BLaER1 treated with 17β-estradiol and CSF1 and Interleukin-3, amounts not matched to agents 10 nM and 100 nM (cell line): ENCODE data around the gene PCDH9.

Experiments
- H3K27ac ChIP-seq, 11 experiments: shearing (Covaris generic); formaldehyde crosslinking; 2 replicates each; pipeline ENCODE4 v1.8.1; 2022
- H3K27me3 ChIP-seq, 11 experiments: shearing (Covaris generic); formaldehyde crosslinking; 2 replicates each; pipeline ENCODE4 v1.8.1; 2022
- H3K36me3 ChIP-seq, 11 experiments: shearing (Covaris generic); formaldehyde crosslinking; 2 replicates each; pipeline ENCODE4 v1.8.1; 2022
- H3K4me1 ChIP-seq, 10 experiments: shearing (Covaris generic); formaldehyde crosslinking; 2 replicates each; pipeline ENCODE4 v1.8.1; 2022
- H3K4me2 ChIP-seq, 11 experiments: shearing (Covaris generic); formaldehyde crosslinking; 2 replicates each; pipeline ENCODE4 v1.8.1; 2022
- H3K4me3 ChIP-seq, 10 experiments: shearing (Covaris generic); formaldehyde crosslinking; 2 replicates each; pipeline ENCODE4 v1.8.1; 2022
- H3K9ac ChIP-seq, 11 experiments: shearing (Covaris generic); formaldehyde crosslinking; 2 replicates each; pipeline ENCODE4 v1.8.1; 2022
- H3K9me3 ChIP-seq, 11 experiments: shearing (Covaris generic); formaldehyde crosslinking; replicated peaks in 1 of 11; 2 replicates each; pipeline ENCODE4 v1.8.1; 2022
- H4K20me1 ChIP-seq, 11 experiments: shearing (Covaris generic); formaldehyde crosslinking; 2 replicates each; pipeline ENCODE4 v1.8.1; 2022
- Cebpa-rat ChIP-seq, 11 experiments: shearing (Covaris generic); IDR thresholded peaks; 2 replicates each; pipeline ENCODE4 v1.8.1; 2022

The PCDH9 gene

GRCh38 chr13:67014399-67014798 is 215.7 kb downstream of the PCDH9 start:
- Histone ChIP-seq H3K4me1 (peaks cover 0 to 9% (median 0%) of the 10 kb centered on the region in 10 experiments; a peak in 7 of 20 replicates), H3K4me2 (no peak overlapping the region), H3K4me3 (no peak overlapping the region), H3K9me3 (peaks cover 0 to 10% (median 0%) of the 10 kb centered on the region in 11 experiments; a peak in 1 of 22 replicates), H3K27ac (no peak overlapping the region), H3K27me3 (no peaks in the 10 kb centered on the region), H4K20me1 (no peaks in the 10 kb centered on the region), H3K9ac (no peak overlapping the region), H3K36me3 (no peaks in the 10 kb centered on the region)
- TF ChIP-seq Cebpa-rat (IDR thresholded peaks at IDR 0.05) = no peak

- Histone ChIP-seq H3K27ac (no peak overlapping the region), H3K4me2 (no peak overlapping the region), H3K9ac (no peak overlapping the region), H3K36me3 (no peaks in the 10 kb centered on the region), H3K4me1 (peaks cover 0 to 6% (median 0%) of the 10 kb centered on the region in 10 experiments; a peak in 7 of 20 replicates), H3K4me3 (no peak overlapping the region), H3K27me3 (no peaks in the 10 kb centered on the region), H4K20me1 (no peaks in the 10 kb centered on the region), H3K9me3 (peaks cover 0 to 10% (median 0%) of the 10 kb centered on the region in 11 experiments; a peak in 1 of 22 replicates)
- TF ChIP-seq Cebpa-rat (IDR thresholded peaks at IDR 0.05) = no peak
Measured at GRCh38 chr13:67013709-67014108, 216.4 kb downstream of the PCDH9 start.

GRCh38 chr13:67008075-67008668 is 222.0 kb downstream of the PCDH9 start:
- H3K4me1 ChIP-seq = peaks cover 0 to 4% (median 0%) of the 10 kb centered on the region in 10 experiments; a peak in 2 of 20 replicates
- no peak overlapping the region for H3K4me3 ChIP-seq
- H3K27ac ChIP-seq = no peak overlapping the region
- TF ChIP-seq Cebpa-rat (IDR thresholded peaks at IDR 0.05) = no peak
- H4K20me1 ChIP-seq = no peaks in the 10 kb centered on the region
- peaks cover 0 to 3% (median 0%) of the 10 kb centered on the region in 11 experiments; a peak in 3 of 22 replicates for H3K9me3 ChIP-seq
- H3K36me3 ChIP-seq = no peaks in the 10 kb centered on the region
- no peak overlapping the region for H3K4me2 ChIP-seq
- H3K9ac ChIP-seq = no peak overlapping the region
- H3K27me3 ChIP-seq = no peaks in the 10 kb centered on the region

GRCh38 chr13:67004511-67004910 is 225.6 kb downstream of the PCDH9 start:
- no peaks in the 10 kb centered on the region for H4K20me1 ChIP-seq
- H3K36me3 ChIP-seq = no peaks in the 10 kb centered on the region
- H3K27me3 ChIP-seq = no peaks in the 10 kb centered on the region
- no peak overlapping the region for H3K9ac ChIP-seq
- H3K27ac ChIP-seq = no peak overlapping the region
- peaks cover 0 to 7% (median 0%) of the 10 kb centered on the region in 11 experiments; a peak in 6 of 22 replicates for H3K9me3 ChIP-seq
- no peak for TF ChIP-seq Cebpa-rat (IDR thresholded peaks at IDR 0.05)
- H3K4me2 ChIP-seq = no peak overlapping the region
- no peak overlapping the region for H3K4me3 ChIP-seq
- H3K4me1 ChIP-seq = peaks cover 0 to 4% (median 0%) of the 10 kb centered on the region in 10 experiments; a peak in 2 of 20 replicates

- Histone ChIP-seq H3K4me2 (no peak overlapping the region), H3K27me3 (no peaks in the 10 kb centered on the region), H3K4me1 (peaks cover 0 to 4% (median 0%) of the 10 kb centered on the region in 10 experiments; a peak in 3 of 20 replicates), H3K9ac (no peak overlapping the region), H3K27ac (no peak overlapping the region), H3K36me3 (no peaks in the 10 kb centered on the region), H3K9me3 (peaks cover 0 to 12% (median 5%) of the 10 kb centered on the region in 11 experiments; a peak in 11 of 22 replicates), H3K4me3 (no peak overlapping the region), H4K20me1 (no peaks in the 10 kb centered on the region)
- TF ChIP-seq Cebpa-rat (IDR thresholded peaks at IDR 0.05) = no peak
Measured at GRCh38 chr13:67003743-67004142, 226.4 kb downstream of the PCDH9 start.

- no peak overlapping the region for H3K27ac ChIP-seq
- TF ChIP-seq Cebpa-rat (IDR thresholded peaks at IDR 0.05) = no peak
- H4K20me1 ChIP-seq = no peaks in the 10 kb centered on the region
- no peaks in the 10 kb centered on the region for H3K36me3 ChIP-seq
- H3K4me3 ChIP-seq = no peak overlapping the region
- H3K9me3 ChIP-seq = peaks cover 0 to 22% (median 7%) of the 10 kb centered on the region in 11 experiments; a peak in 12 of 22 replicates
- no peak overlapping the region for H3K4me2 ChIP-seq
- peaks cover 0 to 28% (median 16%) of the 10 kb centered on the region in 10 experiments; a peak in 17 of 20 replicates for H3K4me1 ChIP-seq
- no peaks in the 10 kb centered on the region for H3K27me3 ChIP-seq
- no peak overlapping the region for H3K9ac ChIP-seq
Measured at GRCh38 chr13:67001363-67001762, 228.8 kb downstream of the PCDH9 start.

- peaks cover 0 to 20% (median 7%) of the 10 kb centered on the region in 11 experiments; a peak in 12 of 22 replicates for H3K9me3 ChIP-seq
- peak overlapping the region in 8 of 11 experiments; percentile 35 to 89 (median 82); a peak in 12 of 22 replicates for H3K4me2 ChIP-seq
- no peaks in the 10 kb centered on the region for H3K36me3 ChIP-seq
- H4K20me1 ChIP-seq = no peaks in the 10 kb centered on the region
- no peak overlapping the region; a peak in 1 of 22 replicates for H3K9ac ChIP-seq
- peak overlapping the region in 3 of 11 experiments; percentile 3 to 71 (median 55); a peak in 3 of 22 replicates for H3K27ac ChIP-seq
- peaks cover 11 to 69% (median 48%) of the 10 kb centered on the region in 10 experiments for H3K4me1 ChIP-seq
- no peaks in the 10 kb centered on the region for H3K27me3 ChIP-seq
- no peak overlapping the region; a peak in 1 of 20 replicates for H3K4me3 ChIP-seq
- TF ChIP-seq Cebpa-rat (IDR thresholded peaks at IDR 0.05) = no peak
Measured at GRCh38 chr13:66996503-66996902, 233.6 kb downstream of the PCDH9 start.

GRCh38 chr13:66995203-66995611 is 234.9 kb downstream of the PCDH9 start:
- Histone ChIP-seq H3K27me3 (no peaks in the 10 kb centered on the region), H3K36me3 (no peaks in the 10 kb centered on the region), H3K4me2 (peak overlapping the region; percentile 68 to 89 (median 83)), H4K20me1 (no peaks in the 10 kb centered on the region), H3K9ac (peak overlapping the region in 8 of 11 experiments; percentile 10 to 67 (median 50); a peak in 13 of 22 replicates), H3K4me3 (peak overlapping the region in 9 of 10 experiments; percentile 25 to 56 (median 45); a peak in 15 of 20 replicates), H3K4me1 (peaks cover 11 to 69% (median 48%) of the 10 kb centered on the region in 10 experiments), H3K9me3 (peaks cover 0 to 21% (median 4%) of the 10 kb centered on the region in 11 experiments; a peak in 9 of 22 replicates), H3K27ac (peak overlapping the region in 9 of 11 experiments; percentile 13 to 71 (median 55); a peak in 17 of 22 replicates)
- no peak for TF ChIP-seq Cebpa-rat (IDR thresholded peaks at IDR 0.05)

GRCh38 chr13:66994517-66995202 is 235.5 kb downstream of the PCDH9 start:
- Histone ChIP-seq H3K27me3 (no peaks in the 10 kb centered on the region), H4K20me1 (no peaks in the 10 kb centered on the region), H3K4me1 (peaks cover 11 to 69% (median 48%) of the 10 kb centered on the region in 10 experiments), H3K27ac (peak overlapping the region in 9 of 11 experiments; percentile 14 to 71 (median 55); a peak in 18 of 22 replicates), H3K4me3 (peak overlapping the region; percentile 16 to 56 (median 42); a peak in 18 of 20 replicates), H3K36me3 (no peaks in the 10 kb centered on the region), H3K4me2 (peak overlapping the region; percentile 68 to 89 (median 83)), H3K9ac (peak overlapping the region in 9 of 11 experiments; percentile 39 to 67 (median 50); a peak in 15 of 22 replicates), H3K9me3 (peaks cover 0 to 21% (median 4%) of the 10 kb centered on the region in 11 experiments; a peak in 9 of 22 replicates)
- no peak for TF ChIP-seq Cebpa-rat (IDR thresholded peaks at IDR 0.05)
